Omental fat pad (tissue), 4 donors: ENCODE results near the gene HAAO. TPM values are rescaled to one million over a fixed set of nuclear protein-coding genes. Genes with fewer than 3 reads are reported as not detected.

Source experiments
- ATAC-seq: fragments of 150-250 bp; one replicate; pipeline ENCODE4 v1.9.1; 2016; ENCODE audit warnings: mild to moderate bottlenecking, moderate library complexity; ENCODE audit not compliant: low FRiP score
- DNase-seq: peaks from one replicate; pipeline ENCODE4 v3.0.0-alpha.2; 2019; ENCODE audit warnings: low spot score
- CTCF ChIP-seq, 3 donors: fragments of 450-650 bp; IDR thresholded peaks; one replicate each; pipeline ENCODE4 v1.5.1; 2016 to 2017; ENCODE audit warnings: antibody characterized with exemption in 3 of 3, mild to moderate bottlenecking in 3 of 3, moderate library complexity in 2 of 3
- total RNA-seq, 4 donors: library from RNA; depleted of rRNA; stranded (reverse); fragments of >200 nt; gene quantifications; one replicate each; pipeline ENCODE4 v1.1.0, GENCODE V29; 2016

Gene HAAO
- 1 to 10 TPM; 3.0 to 7.2 (median 3.9) TPM for total RNA-seq

- DNase-seq (no peak), ATAC-seq (peak; percentile 74)
- TF ChIP-seq CTCF (IDR thresholded peaks at IDR 0.05) = no peak
Measured at GRCh38 chr2:42792583-42793333, at the start of gene HAAO. Gene HAAO (minus strand): TSS chr2:42792583. CDS start chr2:42792536, 47 bp downstream.

- no peak for ATAC-seq
- no peak for TF ChIP-seq CTCF (IDR thresholded peaks at IDR 0.05)
- no peak for DNase-seq
Measured at GRCh38 chr2:42841344-42841743, 49.0 kb upstream of the HAAO start.

- DNase-seq (no peak), ATAC-seq (no peak)
- TF ChIP-seq CTCF (IDR thresholded peaks at IDR 0.05) = no peak
Measured at GRCh38 chr2:42840760-42841159, 48.4 kb upstream of the HAAO start.

GRCh38 chr2:42839809-42840501 lies 47.6 kb upstream of the HAAO start:
- ATAC-seq (no peak), DNase-seq (no peak)
- TF ChIP-seq CTCF (IDR thresholded peaks at IDR 0.05) = no peak

GRCh38 chr2:42838133-42838532 lies 45.8 kb upstream of the HAAO start:
- no peak for TF ChIP-seq CTCF (IDR thresholded peaks at IDR 0.05)
- DNase-seq (no peak), ATAC-seq (no peak)

- TF ChIP-seq CTCF (IDR thresholded peaks at IDR 0.05) = no peak
- ATAC-seq (peak; percentile 93), DNase-seq (peak; percentile 38)
Measured at GRCh38 chr2:42835577-42836371, 43.4 kb upstream of the HAAO start.
